Hepatocyte (in vitro differentiated cells): ENCODE data around the gene PRIMA1.

ENCODE experiments used
- CTCF ChIP-seq: fragments of 200-600 bp; sonication (generic); IDR thresholded peaks from 2 replicates; pipeline ENCODE4 v1.5.1; 2016; ENCODE audit warnings: antibody characterized with exemption, mild to moderate bottlenecking; ENCODE audit not compliant: poor library complexity
- EZH2phosphoT487 ChIP-seq: fragments of 200-600 bp; sonication (generic); IDR thresholded peaks from one replicate; pipeline ENCODE4 v1.6.1; 2018; ENCODE audit warnings: antibody characterized with exemption, mild to moderate bottlenecking, low read depth, moderate library complexity; ENCODE audit not compliant: unreplicated experiment, severe bottlenecking

GRCh38 chr14:93818857-93819256, 30.6 kb upstream of the PRIMA1 start:
- TF ChIP-seq CTCF: no peak
- TF ChIP-seq EZH2phosphoT487: no peak
